MM.1S (cell line): ENCODE data around the gene CYP46A1.

ENCODE experiments used
- DNase-seq: peaks from one replicate; pipeline ENCODE4 v3.0.0-alpha.2; 2015
- H2AFZ ChIP-seq: fragments of 300-600 bp; sonication (generic); 2 replicates; pipeline ENCODE4 v1.6.0; 2016; ENCODE audit warnings: antibody characterized with exemption, low read length
- H3F3A ChIP-seq: fragments of 300-600 bp; sonication (generic); 2 replicates; pipeline ENCODE4 v1.6.1; 2016; ENCODE audit warnings: mild to moderate bottlenecking, antibody characterized with exemption, low read length, moderate library complexity, mixed read lengths; ENCODE audit not compliant: insufficient read depth
- H3K27ac ChIP-seq: fragments of 300-600 bp; sonication (generic); 2 replicates; pipeline ENCODE4 v1.5.1; 2016; ENCODE audit warnings: mild to moderate bottlenecking, low read length
- H3K27me3 ChIP-seq: fragments of 300-600 bp; sonication (generic); replicated peaks from 2 replicates; pipeline ENCODE4 v1.6.0; 2016; ENCODE audit warnings: low read length; ENCODE audit not compliant: insufficient read depth
- H3K36me3 ChIP-seq: fragments of 300-600 bp; sonication (generic); replicated peaks from 2 replicates; pipeline ENCODE4 v1.6.1; 2016; ENCODE audit warnings: mild to moderate bottlenecking, low read length, mixed read lengths; ENCODE audit not compliant: insufficient read depth
- H3K4me1 ChIP-seq: fragments of 300-600 bp; sonication (generic); 2 replicates; pipeline ENCODE4 v1.6.1; 2016; ENCODE audit warnings: low read length, mixed read lengths
- H3K4me2 ChIP-seq: fragments of 300-600 bp; sonication (generic); 2 replicates; pipeline ENCODE4 v1.6.0; 2016; ENCODE audit warnings: low read depth, low read length
- H3K4me3 ChIP-seq: fragments of 300-600 bp; sonication (generic); 2 replicates; pipeline ENCODE4 v1.5.1; 2016; ENCODE audit warnings: low read length, mixed read lengths
- H3K79me2 ChIP-seq: fragments of 300-600 bp; sonication (generic); 2 replicates; pipeline ENCODE4 v1.6.1; 2016; ENCODE audit warnings: mixed run types, low read length, mixed read lengths
- H3K9ac ChIP-seq: fragments of 300-600 bp; sonication (generic); 2 replicates; pipeline ENCODE4 v1.6.1; 2016; ENCODE audit warnings: low read length, mixed read lengths
- H3K9me2 ChIP-seq: fragments of 300-600 bp; sonication (generic); replicated peaks from 2 replicates; pipeline ENCODE4 v1.6.1; 2016; ENCODE audit warnings: mild to moderate bottlenecking, low read length, mixed read lengths; ENCODE audit not compliant: insufficient read depth
- H3K9me3 ChIP-seq: fragments of 300-600 bp; sonication (generic); replicated peaks from 2 replicates; pipeline ENCODE4 v1.6.1; 2016; ENCODE audit warnings: mild to moderate bottlenecking, low read length, mixed read lengths; ENCODE audit not compliant: insufficient read depth
- H4K20me1 ChIP-seq: fragments of 300-600 bp; sonication (generic); 2 replicates; pipeline ENCODE4 v1.6.1; 2016; ENCODE audit warnings: mild to moderate bottlenecking, low read length, moderate library complexity, mixed read lengths; ENCODE audit not compliant: insufficient read depth
- CTCF ChIP-seq: fragments of 300-600 bp; sonication (generic); IDR thresholded peaks from 2 replicates; pipeline ENCODE4 v1.5.1; 2016; ENCODE audit warnings: antibody characterized with exemption, low read length, mixed read lengths
- EZH2 ChIP-seq: fragments of 300-600 bp; sonication (generic); optimal IDR thresholded peaks from 2 replicates; pipeline ENCODE3; 2017; ENCODE audit warnings: low read depth, mild to moderate bottlenecking, antibody characterized with exemption, low read length, mixed read lengths
- EZH2phosphoT487 ChIP-seq: fragments of 300-600 bp; sonication (generic); IDR thresholded peaks from 2 replicates; pipeline ENCODE4 v1.6.1; 2018; ENCODE audit warnings: antibody characterized with exemption, low read length

CYP46A1 gene

DNA sequence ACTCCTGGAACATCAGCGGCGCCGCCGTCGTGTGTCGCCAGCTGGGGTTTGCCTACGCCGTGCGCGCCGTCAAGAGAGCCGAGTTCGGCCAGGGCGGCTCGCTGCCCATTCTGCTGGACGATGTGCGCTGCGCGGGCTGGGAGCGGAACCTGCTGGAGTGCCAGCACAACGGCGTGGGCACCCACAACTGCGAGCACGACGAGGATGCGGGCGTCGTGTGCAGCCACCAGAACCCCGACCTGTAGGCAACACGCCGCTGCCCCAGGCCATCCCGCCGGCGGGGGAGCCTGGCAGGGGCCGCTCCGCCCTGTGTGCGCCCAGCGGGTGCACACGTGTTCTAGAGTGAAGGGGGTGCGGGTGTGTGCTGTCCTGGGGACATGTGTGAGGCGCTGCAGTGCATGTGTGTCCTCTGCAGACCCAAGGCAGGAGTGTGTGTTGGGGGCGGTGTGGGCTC is 8.7 kb upstream of the CYP46A1 start:
- Histone ChIP-seq H3K4me1 (no peaks in the 10 kb centered on the region), H3K9me2 (no peaks in the 10 kb centered on the region), H3K9me3 (no peaks in the 10 kb centered on the region), H3K27me3 (no peaks in the 10 kb centered on the region), H3F3A (no peaks in the 10 kb centered on the region), H3K4me2 (no peak overlapping the region), H2AFZ (no peak overlapping the region), H3K9ac (no peak overlapping the region), H3K79me2 (no peaks in the 10 kb centered on the region), H3K27ac (no peak overlapping the region), H3K4me3 (no peak overlapping the region), H3K36me3 (no peaks in the 10 kb centered on the region), H4K20me1 (no peaks in the 10 kb centered on the region)
- TF ChIP-seq CTCF (no peak), EZH2 (no peak), EZH2phosphoT487 (no peak)
- no peak for DNase-seq

GRCh38 chr14:99675951-99676350 is 8.1 kb upstream of the CYP46A1 start:
- Histone ChIP-seq H2AFZ (no peak overlapping the region), H3K4me1 (no peaks in the 10 kb centered on the region), H3K4me2 (no peak overlapping the region), H3K79me2 (no peaks in the 10 kb centered on the region), H3K4me3 (no peak overlapping the region), H4K20me1 (no peaks in the 10 kb centered on the region), H3K9me3 (no peaks in the 10 kb centered on the region), H3K36me3 (no peaks in the 10 kb centered on the region), H3K27me3 (no peaks in the 10 kb centered on the region), H3F3A (no peaks in the 10 kb centered on the region), H3K9ac (no peak overlapping the region), H3K27ac (no peak overlapping the region), H3K9me2 (no peaks in the 10 kb centered on the region)
- DNase-seq = no peak
- TF ChIP-seq EZH2 (no peak), EZH2phosphoT487 (no peak), CTCF (no peak)

GRCh38 chr14:99676657-99677056 is 7.4 kb upstream of the CYP46A1 start:
- no peaks in the 10 kb centered on the region for H3K79me2 ChIP-seq
- H3K9me3 ChIP-seq = no peaks in the 10 kb centered on the region
- no peak overlapping the region for H3K4me3 ChIP-seq
- DNase-seq = no peak
- no peaks in the 10 kb centered on the region for H3K27me3 ChIP-seq
- H3K27ac ChIP-seq = no peak overlapping the region
- H3F3A ChIP-seq = no peaks in the 10 kb centered on the region
- no peak overlapping the region for H3K4me2 ChIP-seq
- H2AFZ ChIP-seq = no peak overlapping the region
- H4K20me1 ChIP-seq = no peaks in the 10 kb centered on the region
- TF ChIP-seq EZH2phosphoT487 = no peak
- no peak for TF ChIP-seq CTCF
- no peak for TF ChIP-seq EZH2
- no peaks in the 10 kb centered on the region for H3K36me3 ChIP-seq
- no peak overlapping the region for H3K9ac ChIP-seq
- no peaks in the 10 kb centered on the region for H3K4me1 ChIP-seq
- no peaks in the 10 kb centered on the region for H3K9me2 ChIP-seq
